ENCODE measurements around the gene ZNF19.

Gene ZNF19

DNA sequence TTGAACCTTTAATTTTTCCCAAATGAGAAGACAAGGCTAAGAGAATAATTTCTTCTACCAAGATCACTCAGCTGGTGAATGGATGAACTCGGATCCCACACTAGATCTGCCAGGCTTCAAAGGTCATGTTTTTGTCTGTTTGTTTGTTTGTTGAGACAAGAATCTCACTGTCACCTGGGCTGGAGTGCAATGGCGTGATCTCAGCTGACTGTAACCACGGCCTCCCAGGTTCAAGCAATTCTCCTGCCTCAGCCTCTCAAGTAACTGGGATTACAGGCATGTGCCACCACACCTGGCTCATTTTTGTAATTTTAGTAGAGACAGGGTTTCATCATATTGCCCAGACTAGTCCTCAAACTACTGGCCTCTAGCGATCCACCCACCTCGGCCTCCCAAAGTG, 6.6 kb downstream of the ZNF19 start:
- H3K9me3 ChIP-seq (replicated peaks; ENCODE audit: insufficient read depth, low read length), result no peaks in the 10 kb centered on the region
- no peak overlapping the region for H3K4me3 ChIP-seq (ENCODE audit: low read length)
- no peaks in the 10 kb centered on the region for H3K36me3 ChIP-seq (replicated peaks; ENCODE audit: insufficient read depth, low read length)
- no peak for DNase-seq
- no peaks in the 10 kb centered on the region for H3K27me3 ChIP-seq (replicated peaks; ENCODE audit: insufficient read depth, low read length)
- H3F3A ChIP-seq (ENCODE audit: insufficient read depth, low read length), result peaks cover 5% of the 10 kb centered on the region; the same call in 1 of the 2 replicates
- H3K4me2 ChIP-seq (ENCODE audit: low read depth, low read length), result no peak overlapping the region
- H4K20me1 ChIP-seq (ENCODE audit: insufficient read depth, low read length), result no peaks in the 10 kb centered on the region
- no peak overlapping the region for H3K27ac ChIP-seq (ENCODE audit: low read length)
- no peaks in the 10 kb centered on the region for H3K79me2 ChIP-seq (ENCODE audit: low read length)
- TF ChIP-seq EZH2 (optimal IDR thresholded peaks at IDR 0.05; ENCODE audit: low read depth, low read length), result no peak
- TF ChIP-seq, protein P1, sequence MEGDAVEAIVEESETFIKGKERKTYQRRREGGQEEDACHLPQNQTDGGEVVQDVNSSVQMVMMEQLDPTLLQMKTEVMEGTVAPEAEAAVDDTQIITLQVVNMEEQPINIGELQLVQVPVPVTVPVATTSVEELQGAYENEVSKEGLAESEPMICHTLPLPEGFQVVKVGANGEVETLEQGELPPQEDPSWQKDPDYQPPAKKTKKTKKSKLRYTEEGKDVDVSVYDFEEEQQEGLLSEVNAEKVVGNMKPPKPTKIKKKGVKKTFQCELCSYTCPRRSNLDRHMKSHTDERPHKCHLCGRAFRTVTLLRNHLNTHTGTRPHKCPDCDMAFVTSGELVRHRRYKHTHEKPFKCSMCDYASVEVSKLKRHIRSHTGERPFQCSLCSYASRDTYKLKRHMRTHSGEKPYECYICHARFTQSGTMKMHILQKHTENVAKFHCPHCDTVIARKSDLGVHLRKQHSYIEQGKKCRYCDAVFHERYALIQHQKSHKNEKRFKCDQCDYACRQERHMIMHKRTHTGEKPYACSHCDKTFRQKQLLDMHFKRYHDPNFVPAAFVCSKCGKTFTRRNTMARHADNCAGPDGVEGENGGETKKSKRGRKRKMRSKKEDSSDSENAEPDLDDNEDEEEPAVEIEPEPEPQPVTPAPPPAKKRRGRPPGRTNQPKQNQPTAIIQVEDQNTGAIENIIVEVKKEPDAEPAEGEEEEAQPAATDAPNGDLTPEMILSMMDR (IDR thresholded peaks at IDR 0.05; ENCODE audit: low read length), result no peak
- TF ChIP-seq EZH2phosphoT487 (IDR thresholded peaks at IDR 0.05; ENCODE audit: low read length), result no peak
- H3K9ac ChIP-seq (ENCODE audit: low read length), result no peak overlapping the region
- H2AFZ ChIP-seq (ENCODE audit: low read length), result no peak overlapping the region
- no peaks in the 10 kb centered on the region for H3K9me2 ChIP-seq (replicated peaks; ENCODE audit: insufficient read depth, low read length)
- peaks cover 3% of the 10 kb centered on the region; the same call in 1 of the 2 replicates for H3K4me1 ChIP-seq (ENCODE audit: low read length)

GRCh38 chr16:71480956-71481355, 8.2 kb downstream of the ZNF19 start:
- Histone ChIP-seq H3K9me3 (replicated peaks; ENCODE audit: insufficient read depth, low read length) (no peaks in the 10 kb centered on the region), H3K4me1 (ENCODE audit: low read length) (peaks cover 9% of the 10 kb centered on the region; the same call in 1 of the 2 replicates), H3K79me2 (ENCODE audit: low read length) (no peaks in the 10 kb centered on the region), H3K9ac (ENCODE audit: low read length) (no peak overlapping the region), H3K27ac (ENCODE audit: low read length) (no peak overlapping the region), H3K36me3 (replicated peaks; ENCODE audit: insufficient read depth, low read length) (no peaks in the 10 kb centered on the region), H4K20me1 (ENCODE audit: insufficient read depth, low read length) (no peaks in the 10 kb centered on the region), H3K9me2 (replicated peaks; ENCODE audit: insufficient read depth, low read length) (no peaks in the 10 kb centered on the region), H3K27me3 (replicated peaks; ENCODE audit: insufficient read depth, low read length) (no peaks in the 10 kb centered on the region), H2AFZ (ENCODE audit: low read length) (no peak overlapping the region), H3K4me2 (ENCODE audit: low read depth, low read length) (no peak overlapping the region), H3F3A (ENCODE audit: insufficient read depth, low read length) (peaks cover 8% of the 10 kb centered on the region; the same call in 1 of the 2 replicates), H3K4me3 (ENCODE audit: low read length) (no peak overlapping the region)
- DNase-seq, result no peak
- TF ChIP-seq EZH2phosphoT487 (IDR thresholded peaks at IDR 0.05; ENCODE audit: low read length), result no peak
- TF ChIP-seq, protein P1 (IDR thresholded peaks at IDR 0.05; ENCODE audit: low read length), result no peak
- no peak for TF ChIP-seq EZH2 (optimal IDR thresholded peaks at IDR 0.05; ENCODE audit: low read depth, low read length)

DNA sequence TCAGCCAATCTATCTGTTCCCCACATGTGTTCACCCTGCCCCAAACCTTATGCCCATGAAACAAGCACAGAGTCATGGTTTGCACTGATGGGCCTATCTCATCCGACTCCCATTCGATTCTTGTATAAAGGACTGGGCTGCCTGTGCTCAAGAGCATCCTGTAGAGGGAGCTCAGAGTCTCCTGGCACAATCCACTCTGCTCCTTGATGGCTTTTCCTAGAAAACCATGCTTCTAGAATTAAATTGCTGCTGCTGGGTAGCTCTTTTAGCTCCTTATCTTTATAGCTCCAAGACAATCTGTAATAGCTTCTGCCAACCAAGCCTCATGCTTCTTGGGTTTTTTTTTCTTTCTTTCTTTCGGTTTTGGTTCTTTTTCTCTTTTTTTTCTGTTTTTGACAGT, 9.7 kb downstream of the ZNF19 start:
- H3K4me1 ChIP-seq (ENCODE audit: low read length), result peaks cover 9% of the 10 kb centered on the region; the same call in 1 of the 2 replicates
- no peaks in the 10 kb centered on the region for H3K36me3 ChIP-seq (replicated peaks; ENCODE audit: insufficient read depth, low read length)
- peaks cover 8% of the 10 kb centered on the region; the same call in 1 of the 2 replicates for H3F3A ChIP-seq (ENCODE audit: insufficient read depth, low read length)
- H4K20me1 ChIP-seq (ENCODE audit: insufficient read depth, low read length), result no peaks in the 10 kb centered on the region
- TF ChIP-seq, protein P1 (IDR thresholded peaks at IDR 0.05; ENCODE audit: low read length), result peak; percentile 32; the same call in 1 of the 2 replicates
- TF ChIP-seq EZH2 (optimal IDR thresholded peaks at IDR 0.05; ENCODE audit: low read depth, low read length), result no peak
- TF ChIP-seq EZH2phosphoT487 (IDR thresholded peaks at IDR 0.05; ENCODE audit: low read length), result no peak
- no peaks in the 10 kb centered on the region for H3K9me3 ChIP-seq (replicated peaks; ENCODE audit: insufficient read depth, low read length)
- no peak overlapping the region for H3K9ac ChIP-seq (ENCODE audit: low read length)
- H2AFZ ChIP-seq (ENCODE audit: low read length), result no peak overlapping the region
- no peak overlapping the region for H3K4me2 ChIP-seq (ENCODE audit: low read depth, low read length)
- no peaks in the 10 kb centered on the region for H3K9me2 ChIP-seq (replicated peaks; ENCODE audit: insufficient read depth, low read length)
- H3K27me3 ChIP-seq (replicated peaks; ENCODE audit: insufficient read depth, low read length), result no peaks in the 10 kb centered on the region
- H3K27ac ChIP-seq (ENCODE audit: low read length), result no peak overlapping the region
- no peaks in the 10 kb centered on the region for H3K79me2 ChIP-seq (ENCODE audit: low read length)
- no peak for DNase-seq
- no peak overlapping the region for H3K4me3 ChIP-seq (ENCODE audit: low read length)
